Skeletal muscle tissue (tissue), 2 donors: ENCODE data around the gene LGALS14. TPM values are rescaled to one million over a fixed set of nuclear protein-coding genes. Genes with fewer than 3 reads are reported as not detected.

Source experiments
- small RNA-seq: library from RNA; depleted of rRNA; stranded (forward); fragments of <200 nt; gene quantifications from one replicate; pipeline ENCODE3, GENCODE V24; 2014
- total RNA-seq: library from RNA; depleted of rRNA; stranded (reverse); fragments of >200 nt; gene quantifications from one replicate; pipeline ENCODE4 v1.2.3, GENCODE V29; 2014

The LGALS14 gene
- total RNA-seq, 1 donor from 2014 or later: not detected

Small RNA genes within 50 kb of the gene (small RNA-seq; reads per million reads assigned to genes)
- gene RPS29P27: not detected

Other genes starting within 250 kb of the LGALS14 start
- 40.7 TPM for gene TIMM50, start 223.6 kb upstream of the LGALS14 start, total RNA-seq
- not detected for gene DLL3, start 205.5 kb upstream of the LGALS14 start, total RNA-seq
- gene SELENOV, start 189.3 kb upstream of the LGALS14 start, total RNA-seq: not detected
- 2.6 TPM for gene EID2B, start 171.6 kb upstream of the LGALS14 start, total RNA-seq
- gene EID2, start 164.3 kb upstream of the LGALS14 start, total RNA-seq: 6.8 TPM
- gene LGALS13, start 102.0 kb upstream of the LGALS14 start, total RNA-seq: not detected
- gene LGALS16, start 48.6 kb upstream of the LGALS14 start, total RNA-seq: not detected
- 5.7 TPM for gene CLC, start 33.5 kb downstream of the LGALS14 start, total RNA-seq
- not detected for gene LEUTX, start 74.4 kb downstream of the LGALS14 start, total RNA-seq
- gene DYRK1B, start 129.7 kb downstream of the LGALS14 start, total RNA-seq: 25.1 TPM
- 386 TPM for gene FBL, start 141.9 kb downstream of the LGALS14 start, total RNA-seq
- 5.7 TPM for gene FCGBP, start 230.2 kb downstream of the LGALS14 start, total RNA-seq